PC-3 (cell line): ENCODE data around the gene SLC6A11.

Source experiments
- CTCF ChIP-seq: fragments of 300-600 bp; sonication (generic); conservative IDR thresholded peaks from 2 replicates; pipeline ENCODE4 v1.5.1; 2017; ENCODE audit warnings: antibody characterized with exemption, low read depth, mild to moderate bottlenecking, low read length
- EZH2 ChIP-seq: fragments of 300-600 bp; sonication (generic); IDR thresholded peaks from one replicate; pipeline ENCODE4 v1.6.1; 2017; ENCODE audit warnings: antibody characterized with exemption, mild to moderate bottlenecking, low read length; ENCODE audit not compliant: unreplicated experiment

- TF ChIP-seq EZH2 (no peak), CTCF (peak; percentile 99)
Observed at GRCh38 chr3:10772271-10773161, 43.5 kb upstream of the SLC6A11 start.
